Measurements from ENCODE around the gene RUFY3. TPM values are rescaled to one million over a fixed set of nuclear protein-coding genes. Genes with fewer than 3 reads are reported as not detected.

Gene RUFY3
- polyA plus RNA-seq, 3 donors = 11.1 to 37.3 (median 12.5) TPM

GRCh38 chr4:70706044-70706461 is 15.7 kb upstream of the RUFY3 start:
- Mint-ChIP-seq H3K36me3 (peaks cover 0 to 4% of the 10 kb centered on the region in 2 donors), H3K9me3 (no peaks in the 10 kb centered on the region), H3K27me3 (ENCODE audit: low read depth in 3 of 3) (no peaks in the 10 kb centered on the region), H3K4me3 (peak overlapping the region; percentile 93 to 95), H3K27ac (peak overlapping the region; percentile 80 to 93 (median 89)), H3K4me1 (peaks cover 32% of the 10 kb centered on the region)
- no peak for DNase-seq
- H3K27me3 ChIP-seq (ENCODE audit: control insufficient read depth in 2 of 2, insufficient read depth in 2 of 2, low read length in 2 of 2) = no peaks in the 10 kb centered on the region
- WGBS (ENCODE audit: insufficient coverage) = no CpG with 5 or more reads among the region's 7 CpGs
- H3K4me3 ChIP-seq (replicated peaks in 1 of 3; ENCODE audit: low read depth in 2 of 3, low read length in 3 of 3) = peak overlapping the region; percentile 62 to 81 (median 66)
- H3K9me3 ChIP-seq (replicated peaks in 1 of 2; ENCODE audit: control insufficient read depth in 1 of 2, insufficient read depth in 1 of 2, low read length in 2 of 2) = no peaks in the 10 kb centered on the region
- H3K9ac ChIP-seq (ENCODE audit: insufficient read depth, low read length, poor library complexity, severe bottlenecking) = peak overlapping the region; percentile 87
- intact Hi-C loops (cut with micrococcal nuclease) = loop anchor here (5.0 to 10.0 kb wide), 2 partner anchors 49 to 66 kb away; no protein-coding TSS in a partner anchor
- H3K4me2 ChIP-seq (replicated peaks; ENCODE audit: extremely low read depth, low read length, poor library complexity, severe bottlenecking) = peak overlapping the region; percentile 81
- H3K4me1 ChIP-seq (ENCODE audit: control insufficient read depth in 1 of 2, insufficient read depth in 2 of 2, low read length in 2 of 2) = peaks cover 17 to 32% of the 10 kb centered on the region in 2 donors
- no peaks in the 10 kb centered on the region for H3K36me3 ChIP-seq (replicated peaks in 1 of 2; ENCODE audit: control insufficient read depth in 1 of 2, insufficient read depth in 2 of 2, low read length in 2 of 2)
- TF ChIP-seq, protein P1, sequence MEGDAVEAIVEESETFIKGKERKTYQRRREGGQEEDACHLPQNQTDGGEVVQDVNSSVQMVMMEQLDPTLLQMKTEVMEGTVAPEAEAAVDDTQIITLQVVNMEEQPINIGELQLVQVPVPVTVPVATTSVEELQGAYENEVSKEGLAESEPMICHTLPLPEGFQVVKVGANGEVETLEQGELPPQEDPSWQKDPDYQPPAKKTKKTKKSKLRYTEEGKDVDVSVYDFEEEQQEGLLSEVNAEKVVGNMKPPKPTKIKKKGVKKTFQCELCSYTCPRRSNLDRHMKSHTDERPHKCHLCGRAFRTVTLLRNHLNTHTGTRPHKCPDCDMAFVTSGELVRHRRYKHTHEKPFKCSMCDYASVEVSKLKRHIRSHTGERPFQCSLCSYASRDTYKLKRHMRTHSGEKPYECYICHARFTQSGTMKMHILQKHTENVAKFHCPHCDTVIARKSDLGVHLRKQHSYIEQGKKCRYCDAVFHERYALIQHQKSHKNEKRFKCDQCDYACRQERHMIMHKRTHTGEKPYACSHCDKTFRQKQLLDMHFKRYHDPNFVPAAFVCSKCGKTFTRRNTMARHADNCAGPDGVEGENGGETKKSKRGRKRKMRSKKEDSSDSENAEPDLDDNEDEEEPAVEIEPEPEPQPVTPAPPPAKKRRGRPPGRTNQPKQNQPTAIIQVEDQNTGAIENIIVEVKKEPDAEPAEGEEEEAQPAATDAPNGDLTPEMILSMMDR (IDR thresholded peaks at IDR 0.05) = no peak
- H3K79me2 ChIP-seq (ENCODE audit: insufficient read depth, low read length) = peaks cover 54% of the 10 kb centered on the region
- peak overlapping the region; percentile 88 for H2AFZ ChIP-seq (ENCODE audit: insufficient read depth, low read depth, low read length, poor library complexity, severe bottlenecking)
- no peaks in the 10 kb centered on the region for H4K20me1 ChIP-seq (ENCODE audit: insufficient read depth, low read length)
- H3K27ac ChIP-seq (ENCODE audit: low read depth in 1 of 2, low read length in 2 of 2) = peak overlapping the region; percentile 63 to 80

GRCh38 chr4:70706516-70706915 is 15.2 kb upstream of the RUFY3 start:
- intact Hi-C loops (cut with micrococcal nuclease) = loop anchor here (5.0 to 10.0 kb wide), 2 partner anchors 48 to 66 kb away; no protein-coding TSS in a partner anchor
- Histone ChIP-seq H3K36me3 (replicated peaks in 1 of 2; ENCODE audit: control insufficient read depth in 1 of 2, insufficient read depth in 2 of 2, low read length in 2 of 2) (no peaks in the 10 kb centered on the region), H3K4me1 (ENCODE audit: control insufficient read depth in 1 of 2, insufficient read depth in 2 of 2, low read length in 2 of 2) (peaks cover 20 to 37% of the 10 kb centered on the region in 2 donors), H3K79me2 (ENCODE audit: insufficient read depth, low read length) (peaks cover 59% of the 10 kb centered on the region), H2AFZ (ENCODE audit: insufficient read depth, low read depth, low read length, poor library complexity, severe bottlenecking) (no peak overlapping the region), H4K20me1 (ENCODE audit: insufficient read depth, low read length) (no peaks in the 10 kb centered on the region), H3K9ac (ENCODE audit: insufficient read depth, low read length, poor library complexity, severe bottlenecking) (no peak overlapping the region), H3K9me3 (replicated peaks in 1 of 2; ENCODE audit: control insufficient read depth in 1 of 2, insufficient read depth in 1 of 2, low read length in 2 of 2) (no peaks in the 10 kb centered on the region), H3K4me2 (replicated peaks; ENCODE audit: extremely low read depth, low read length, poor library complexity, severe bottlenecking) (peak overlapping the region; percentile 81), H3K27me3 (ENCODE audit: control insufficient read depth in 2 of 2, insufficient read depth in 2 of 2, low read length in 2 of 2) (no peaks in the 10 kb centered on the region), H3K4me3 (replicated peaks in 1 of 3; ENCODE audit: low read depth in 2 of 3, low read length in 3 of 3) (peak overlapping the region in 2 of 3 experiments; percentile 66 to 81), H3K27ac (ENCODE audit: low read depth in 1 of 2, low read length in 2 of 2) (peak overlapping the region in 1 of 2 donors; percentile 80)
- peak overlapping the region in 4 of 7 donors; percentile 43 to 93 (median 82) for H3K27ac Mint-ChIP-seq
- no peaks in the 10 kb centered on the region for H3K27me3 Mint-ChIP-seq (ENCODE audit: low read depth in 3 of 3)
- H3K4me3 Mint-ChIP-seq = peak overlapping the region; percentile 93 to 95
- peaks cover 0 to 4% of the 10 kb centered on the region in 2 donors for H3K36me3 Mint-ChIP-seq
- no peak for DNase-seq
- TF ChIP-seq, protein P1 (IDR thresholded peaks at IDR 0.05) = no peak
- no CpG with 5 or more reads among the region's 1 CpG for WGBS (ENCODE audit: insufficient coverage)
- H3K9me3 Mint-ChIP-seq = no peaks in the 10 kb centered on the region
- H3K4me1 Mint-ChIP-seq = peaks cover 37% of the 10 kb centered on the region

All from CD14-positive monocyte (primary cell).